GM18498 (cell line): ENCODE data around the gene NECAB2.

Experiments used
- ATAC-seq: cut with Tn5 transposase; IDR thresholded peaks from one replicate; pipeline ENCODE4 v1.9.1; 2021; ENCODE audit warnings: mild to moderate bottlenecking, moderate library complexity; ENCODE audit not compliant: unreplicated experiment

Gene NECAB2

DNA sequence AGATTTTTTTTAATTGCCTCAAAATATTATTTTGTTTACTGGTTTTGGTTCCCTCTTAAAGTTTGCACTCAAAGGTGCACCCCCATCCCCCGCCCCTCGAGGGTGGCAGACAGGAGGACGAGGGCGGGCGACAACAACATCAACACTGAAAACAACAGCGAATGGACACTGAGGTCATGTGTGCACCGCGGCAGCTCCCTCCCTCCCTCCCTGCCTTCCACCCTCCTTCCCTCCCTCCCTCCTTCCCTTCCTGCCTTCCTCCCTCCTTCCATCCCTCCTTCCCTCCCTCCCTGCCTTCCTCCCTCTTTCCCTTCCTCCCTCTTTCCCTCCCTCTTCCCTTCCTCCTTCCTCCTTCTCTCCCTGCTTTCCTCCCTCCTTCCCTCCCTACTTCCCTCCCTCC, 16.5 kb upstream of the NECAB2 start:
- ATAC-seq = no peak

DNA sequence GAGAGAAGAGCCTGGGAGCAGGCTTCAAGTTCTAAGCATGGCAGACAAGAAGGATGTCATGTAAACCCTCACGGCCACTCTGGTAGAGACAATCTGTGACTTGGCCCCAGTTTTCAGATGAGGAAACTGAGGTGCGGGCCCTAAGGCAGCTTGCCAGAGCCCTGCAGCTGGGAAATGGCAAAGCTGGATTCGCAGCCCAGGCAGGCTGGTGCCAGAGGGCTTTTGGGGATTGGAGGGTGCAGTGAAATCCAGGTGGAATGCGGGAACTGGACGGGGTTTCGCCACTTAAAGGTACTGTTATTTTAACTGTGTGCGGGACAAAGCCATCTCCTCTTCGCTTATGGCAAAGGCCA, 15.5 kb upstream of the NECAB2 start:
- no peak for ATAC-seq

DNA sequence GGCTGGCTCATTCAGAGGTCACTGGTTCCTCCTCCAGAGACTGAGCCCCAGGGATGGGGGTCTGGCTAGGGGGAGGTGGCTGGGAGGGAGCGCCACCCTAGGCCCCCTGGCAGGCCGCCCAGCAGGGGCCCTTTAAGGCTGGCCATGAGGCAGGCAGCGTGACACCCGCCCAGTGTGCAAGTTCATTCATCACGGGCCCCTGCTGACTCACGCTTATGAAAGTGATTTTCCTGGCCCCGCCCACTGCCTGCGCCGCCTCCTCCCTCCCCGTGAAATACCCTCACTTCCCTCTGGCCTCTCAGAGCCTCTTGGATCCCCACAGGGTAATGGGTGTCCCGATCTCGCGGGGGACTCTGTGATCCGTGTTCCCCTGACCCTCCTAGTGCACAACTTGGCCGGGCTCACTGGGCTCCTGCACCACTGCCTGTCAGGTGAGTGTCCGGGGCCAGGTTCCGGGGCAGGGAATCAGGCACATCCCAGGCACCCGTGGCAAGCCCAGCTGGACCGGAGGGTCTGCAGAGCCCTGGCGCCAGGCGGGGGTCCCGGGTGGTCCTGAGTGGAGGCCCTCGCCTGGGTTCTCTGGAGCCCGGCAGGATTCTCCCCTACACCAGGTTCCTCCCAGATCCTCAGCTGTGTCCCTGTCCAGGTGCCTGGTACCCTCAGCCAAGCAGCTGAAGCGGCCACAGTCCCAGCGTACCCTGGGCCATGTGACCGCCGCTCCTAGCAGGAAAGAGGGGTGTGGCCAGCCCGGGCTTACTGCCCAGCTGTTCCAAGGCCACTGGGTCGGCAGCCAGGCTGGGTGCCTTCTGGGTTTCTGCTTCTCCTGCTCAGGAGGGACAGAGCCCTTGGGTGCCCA, 14.9 kb upstream of the NECAB2 start, which contains the start of gene OSGIN1:
TSS of gene OSGIN1 (plus strand) at position 301 of the 856 bp plus-strand sequence. CDS start 4,432 bp downstream, outside the sequence.
- ATAC-seq = peak; percentile 88

DNA sequence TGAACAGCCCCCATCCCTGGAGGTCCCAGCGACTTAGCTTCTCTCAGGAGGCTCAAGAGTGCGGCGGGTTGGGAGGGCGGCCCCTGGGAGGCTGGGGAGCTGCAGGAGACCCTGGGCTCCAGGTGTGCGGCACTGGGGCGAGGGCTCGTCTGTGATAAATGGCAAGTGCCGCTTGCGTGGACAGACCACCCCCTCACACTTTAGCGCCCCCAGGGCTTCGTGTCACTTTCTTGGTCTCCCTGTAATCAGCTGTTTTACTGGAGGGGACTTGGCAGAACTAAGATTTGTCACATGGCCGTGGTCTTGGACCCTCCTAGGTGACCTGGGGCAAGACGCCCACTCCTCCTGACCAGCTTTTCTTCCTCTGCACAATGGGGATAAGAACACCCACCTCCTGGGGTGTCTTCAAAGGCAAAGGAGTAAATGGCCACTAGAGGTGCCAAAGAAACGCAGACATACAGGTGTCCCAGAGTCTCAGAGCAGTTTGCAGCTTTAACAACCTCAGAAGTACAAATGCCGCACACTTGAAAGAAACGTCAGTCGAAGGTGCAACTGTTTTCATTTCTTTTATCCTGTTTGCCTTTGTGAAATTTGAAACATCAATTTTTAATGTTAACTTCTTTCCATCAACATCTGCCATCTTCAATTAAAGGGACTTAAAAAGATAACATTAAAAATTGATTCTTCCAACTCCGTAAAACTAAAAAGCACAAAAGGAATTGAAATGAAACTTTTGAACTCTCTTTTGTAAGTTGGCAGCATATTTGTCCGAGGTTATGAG, 14.1 kb upstream of the NECAB2 start:
- no peak for ATAC-seq

DNA sequence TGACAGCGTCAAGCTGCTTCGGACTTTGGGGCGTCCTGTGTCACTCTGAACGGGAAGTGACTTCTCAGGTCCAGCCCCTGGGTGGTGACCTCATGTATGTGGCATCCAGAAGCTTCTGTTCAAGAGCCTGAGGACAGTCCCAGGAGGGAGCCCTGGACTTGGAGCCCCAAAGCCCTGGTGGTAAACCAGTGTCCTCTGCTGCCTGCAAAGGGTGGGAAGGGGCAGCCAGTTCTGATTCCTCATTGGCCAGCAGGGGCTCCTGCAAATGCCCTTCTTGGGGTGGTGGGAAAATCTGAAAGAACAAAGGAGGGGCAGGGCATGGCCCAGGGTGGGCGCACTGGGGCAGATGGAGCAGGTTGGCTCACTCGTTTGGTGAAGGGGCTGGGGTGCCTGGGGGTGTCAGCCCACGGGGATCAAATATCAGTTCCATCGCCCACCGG, 13.4 kb upstream of the NECAB2 start:
- ATAC-seq = no peak

DNA sequence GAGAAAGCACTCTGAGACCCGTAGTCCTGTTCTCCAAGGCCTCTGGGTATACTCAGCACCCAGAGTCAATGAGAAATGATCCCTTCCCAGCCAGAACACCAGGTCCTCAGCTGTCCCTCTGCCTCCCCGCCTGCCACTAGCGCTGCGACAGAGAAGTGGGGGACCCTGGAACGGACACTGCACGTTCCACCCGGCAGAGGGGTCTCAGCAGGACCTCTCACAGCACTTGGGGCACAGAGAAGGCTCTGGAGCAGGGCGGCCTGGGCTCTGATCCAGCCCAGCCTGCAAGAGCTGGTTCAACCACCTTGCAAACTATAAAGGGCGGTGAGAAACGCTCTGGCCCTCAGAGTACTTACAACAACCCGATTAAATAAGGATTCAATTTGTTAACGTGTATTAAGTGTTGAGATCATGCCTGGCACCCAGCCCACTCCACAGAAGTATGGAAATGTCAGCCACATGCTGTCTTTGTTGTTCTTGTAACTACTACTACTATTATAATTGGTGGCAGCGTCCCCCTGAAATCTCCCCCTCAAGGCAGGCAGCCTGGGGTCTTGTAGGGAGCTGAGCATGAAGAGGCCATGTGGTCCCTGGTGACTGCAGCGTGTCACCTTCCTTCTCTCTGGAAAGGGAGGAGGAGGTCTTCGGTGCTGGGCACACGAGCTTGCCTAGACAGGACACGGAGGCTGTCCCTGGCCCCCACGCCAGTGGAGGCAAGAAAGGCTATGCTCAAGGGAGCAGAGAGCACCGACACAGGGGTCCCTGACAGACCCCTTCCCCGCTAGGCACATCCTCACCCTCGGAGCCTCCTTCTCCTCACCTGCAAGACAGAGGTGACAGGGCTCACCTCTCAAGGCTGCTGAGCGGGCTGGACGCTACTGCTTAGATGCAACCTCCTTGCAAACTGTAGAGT, 12.6 kb upstream of the NECAB2 start:
- no peak for ATAC-seq

DNA sequence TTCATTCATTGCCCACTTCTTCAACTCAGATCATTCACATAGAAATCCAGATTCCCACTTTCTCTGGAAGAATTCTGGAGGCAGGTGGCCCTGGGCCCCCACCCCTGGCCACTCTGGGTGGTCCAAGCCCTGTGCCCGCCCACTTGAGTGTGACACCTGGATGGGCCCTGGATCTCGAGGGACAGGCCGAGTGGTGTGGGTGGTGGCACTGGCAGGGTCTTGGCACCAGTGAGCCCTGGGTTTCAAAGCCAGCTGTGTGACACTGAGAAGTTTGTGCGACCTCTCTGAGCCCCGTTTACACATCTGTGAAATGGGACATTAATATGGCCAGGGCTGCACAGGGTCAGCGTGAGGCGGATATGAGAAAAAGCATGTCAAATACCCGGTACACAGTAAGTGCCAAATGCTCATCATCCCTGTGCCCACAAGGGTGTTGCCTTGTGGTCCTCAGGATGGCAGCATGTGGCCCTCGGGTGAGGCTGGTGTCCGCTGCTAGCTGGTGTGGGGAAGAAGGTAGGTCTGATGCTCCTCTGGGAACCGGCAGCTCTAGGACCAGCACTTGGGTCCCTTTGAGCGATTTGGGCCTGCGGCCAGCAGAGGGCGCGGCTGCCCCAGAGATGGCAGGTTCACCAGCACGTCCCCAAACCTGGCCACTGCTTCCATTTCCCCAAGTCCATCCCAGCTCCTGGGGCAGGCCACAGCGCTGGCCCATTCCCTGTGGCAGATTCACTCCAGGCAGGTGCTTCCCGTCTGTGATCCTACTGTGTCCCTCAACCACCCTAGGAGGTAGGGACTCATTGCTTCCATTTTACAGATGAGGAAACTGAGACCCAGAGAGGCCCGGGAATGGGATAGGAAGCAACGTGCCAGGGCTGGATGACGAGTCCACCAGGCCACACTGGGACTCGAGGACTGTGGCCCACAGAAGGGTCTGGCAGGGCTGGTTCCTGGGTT, 11.4 kb upstream of the NECAB2 start:
- ATAC-seq = peak; percentile 41

DNA sequence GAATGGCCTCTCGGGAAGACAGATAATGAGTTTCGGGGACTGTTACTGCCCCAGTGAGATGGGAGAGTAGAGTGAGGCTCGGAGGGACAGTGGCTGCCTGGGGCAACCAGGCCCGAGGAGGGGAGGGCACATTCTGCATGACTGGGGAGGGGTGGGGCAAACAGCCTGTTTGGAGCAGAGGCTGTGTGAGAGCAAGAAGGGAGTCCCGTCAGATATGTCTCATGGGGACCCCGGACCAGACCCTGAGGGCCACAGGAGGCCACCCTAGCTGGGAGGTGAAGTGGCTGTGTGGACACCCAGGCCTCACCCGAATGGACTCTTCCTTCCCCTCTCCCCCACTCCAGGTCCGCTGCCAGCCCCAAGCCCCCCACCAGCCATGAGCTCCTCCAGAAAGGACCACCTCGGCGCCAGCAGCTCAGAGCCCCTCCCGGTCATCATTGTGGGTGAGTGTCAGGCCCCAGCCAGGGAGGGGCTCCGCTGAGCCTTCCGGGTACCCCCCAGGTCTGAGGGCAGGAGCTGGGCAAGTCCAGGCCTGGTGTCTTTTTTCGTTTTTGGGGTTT, 10.7 kb upstream of the NECAB2 start:
- no peak for ATAC-seq

DNA sequence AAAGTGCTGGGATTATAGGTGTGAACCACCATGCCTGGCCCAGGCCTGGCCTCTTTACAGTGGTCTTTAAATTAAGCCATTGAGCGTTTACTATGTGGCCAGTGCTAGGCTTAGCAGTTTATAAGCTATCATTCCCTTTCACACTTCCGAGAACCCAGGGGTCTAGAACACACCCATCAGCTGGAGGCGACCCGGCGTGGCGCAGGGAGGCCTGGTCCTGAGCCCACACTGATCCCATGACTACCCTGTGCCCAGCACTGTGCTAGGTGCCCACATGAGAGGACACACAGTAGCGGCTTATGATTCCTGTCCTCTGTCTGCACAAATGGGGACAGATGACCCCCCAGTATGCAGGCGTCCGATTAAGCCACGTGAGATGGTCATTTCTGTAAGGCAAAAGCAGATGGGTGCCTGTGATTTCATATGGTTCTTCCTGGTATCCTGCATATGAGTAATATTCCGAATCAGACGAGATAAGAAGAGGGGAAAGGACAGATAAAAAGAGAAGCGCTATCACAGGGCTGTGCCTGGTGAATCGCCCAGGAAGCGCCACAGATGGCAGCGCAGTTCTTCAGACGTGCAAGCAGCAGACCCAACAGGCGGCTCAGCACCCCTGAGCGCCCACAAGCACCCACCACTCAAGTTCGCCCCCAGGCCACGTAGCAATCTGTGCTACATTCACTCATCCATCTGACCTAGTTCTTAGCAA, 9.8 kb upstream of the NECAB2 start:
- ATAC-seq = no peak

DNA sequence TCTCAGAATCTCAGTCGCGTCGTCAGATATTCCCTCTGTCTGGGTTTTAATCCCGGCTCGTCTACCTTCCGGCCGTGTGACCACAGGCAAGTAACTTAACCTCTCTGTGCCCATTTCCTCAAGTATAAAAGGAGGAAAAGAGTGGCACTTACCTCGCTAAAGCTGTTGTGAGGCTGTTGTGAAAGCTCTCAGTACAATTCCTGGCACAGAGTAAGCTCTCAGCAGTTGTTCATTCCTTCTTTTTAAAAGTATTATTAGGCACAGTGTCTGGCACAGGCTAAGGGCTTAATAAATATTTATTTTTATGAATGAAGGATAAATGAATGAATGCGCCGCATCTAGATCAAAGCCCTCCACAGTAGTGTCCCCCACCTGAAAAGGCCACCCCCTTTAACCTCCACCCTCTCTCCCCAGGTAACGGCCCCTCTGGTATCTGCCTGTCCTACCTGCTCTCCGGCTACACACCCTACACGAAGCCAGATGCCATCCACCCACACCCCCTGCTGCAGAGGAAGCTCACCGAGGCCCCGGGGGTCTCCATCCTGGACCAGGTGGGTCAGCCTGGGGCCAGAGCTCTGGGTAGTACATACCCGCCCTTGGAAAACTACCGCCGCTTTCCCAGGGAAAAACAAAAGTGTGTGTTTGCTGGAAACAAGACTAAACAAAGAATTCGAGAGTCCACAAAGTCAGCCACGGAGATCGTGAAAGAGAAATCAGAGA, 9.0 kb upstream of the NECAB2 start:
- ATAC-seq = no peak

DNA sequence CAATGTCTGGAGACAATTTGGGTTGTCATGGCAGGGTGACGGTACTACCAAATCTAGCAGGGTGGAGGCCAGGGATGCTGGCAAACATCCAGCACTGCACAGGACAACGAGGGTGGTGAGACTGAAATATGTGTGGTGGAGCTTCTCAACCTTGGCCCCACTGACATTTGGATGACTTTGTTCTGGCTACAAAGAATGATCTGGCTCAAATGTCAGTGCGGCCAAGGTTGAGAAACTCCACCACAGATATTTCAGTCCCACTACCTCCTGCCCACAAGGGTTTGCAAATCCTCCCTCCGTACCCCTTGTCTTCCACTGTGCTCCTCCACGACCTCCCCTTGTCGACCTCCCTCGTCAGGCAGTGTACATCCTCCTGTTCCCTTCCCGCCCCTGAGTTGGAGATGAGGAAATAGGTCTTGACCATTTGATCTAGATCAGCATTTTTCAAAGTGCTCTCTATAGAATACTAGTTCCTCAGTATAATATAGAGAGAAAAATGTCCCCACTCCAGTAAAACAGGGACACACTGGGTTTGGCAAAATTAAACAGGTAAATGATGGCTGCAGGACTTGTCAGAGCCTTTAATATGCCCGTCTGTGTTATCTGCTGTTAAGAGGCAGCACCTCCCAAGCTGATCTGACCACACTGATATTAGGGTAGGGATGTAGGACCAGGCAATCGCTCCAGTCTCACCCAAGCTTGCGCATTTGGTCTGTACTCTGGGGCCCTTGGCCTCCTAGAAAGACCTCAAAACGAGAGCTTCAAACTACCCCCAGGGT, 8.2 kb upstream of the NECAB2 start:
- ATAC-seq = no peak

DNA sequence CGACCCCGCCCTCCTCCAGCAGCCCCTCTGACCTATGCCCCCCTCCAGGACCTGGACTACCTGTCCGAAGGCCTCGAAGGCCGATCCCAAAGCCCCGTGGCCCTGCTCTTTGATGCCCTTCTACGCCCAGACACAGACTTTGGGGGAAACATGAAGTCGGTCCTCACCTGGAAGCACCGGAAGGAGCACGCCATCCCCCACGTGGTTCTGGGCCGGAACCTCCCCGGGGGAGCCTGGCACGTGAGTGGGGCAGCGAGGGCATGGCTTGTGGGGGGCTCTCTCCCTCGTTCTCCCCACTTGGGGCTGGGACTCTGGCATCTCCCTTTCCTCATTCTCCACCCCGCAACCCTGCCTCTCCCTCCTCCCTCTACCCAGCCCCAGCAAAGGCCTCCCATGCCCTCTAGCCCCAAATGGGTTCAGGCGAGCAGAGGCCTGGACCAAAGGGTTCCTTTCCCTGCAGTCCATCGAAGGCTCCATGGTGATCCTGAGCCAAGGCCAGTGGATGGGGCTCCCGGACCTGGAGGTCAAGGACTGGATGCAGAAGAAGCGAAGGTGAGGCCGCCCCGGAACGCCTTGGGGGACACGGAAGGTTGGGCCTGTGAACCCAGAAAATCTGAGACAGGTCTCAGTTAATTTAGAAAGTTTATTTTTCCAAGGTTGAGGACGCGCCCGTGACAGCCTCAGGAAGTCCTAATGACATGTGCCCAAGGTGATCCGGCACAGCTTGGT, 7.4 kb upstream of the NECAB2 start:
- ATAC-seq = no peak

DNA sequence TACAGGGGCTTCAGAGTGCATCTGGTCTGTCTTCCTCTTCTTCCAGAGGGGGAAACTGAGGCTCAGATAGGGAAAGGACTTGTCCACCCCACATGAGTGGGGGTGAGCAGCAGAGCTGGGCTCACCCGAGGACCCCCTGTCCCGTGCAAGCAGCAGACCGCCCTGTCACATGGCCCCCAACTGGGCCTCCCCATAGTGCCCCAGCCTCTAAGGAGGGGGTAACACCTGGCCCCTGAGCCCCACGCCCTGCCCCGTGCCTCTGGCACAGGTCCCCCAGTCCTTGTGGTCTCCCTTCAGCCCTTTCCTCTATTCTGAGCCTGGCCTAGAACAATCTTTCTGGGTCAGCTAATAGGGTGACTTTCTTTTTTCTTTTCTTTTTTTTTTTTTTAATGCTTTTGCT, 6.5 kb upstream of the NECAB2 start:
- ATAC-seq = no peak

DNA sequence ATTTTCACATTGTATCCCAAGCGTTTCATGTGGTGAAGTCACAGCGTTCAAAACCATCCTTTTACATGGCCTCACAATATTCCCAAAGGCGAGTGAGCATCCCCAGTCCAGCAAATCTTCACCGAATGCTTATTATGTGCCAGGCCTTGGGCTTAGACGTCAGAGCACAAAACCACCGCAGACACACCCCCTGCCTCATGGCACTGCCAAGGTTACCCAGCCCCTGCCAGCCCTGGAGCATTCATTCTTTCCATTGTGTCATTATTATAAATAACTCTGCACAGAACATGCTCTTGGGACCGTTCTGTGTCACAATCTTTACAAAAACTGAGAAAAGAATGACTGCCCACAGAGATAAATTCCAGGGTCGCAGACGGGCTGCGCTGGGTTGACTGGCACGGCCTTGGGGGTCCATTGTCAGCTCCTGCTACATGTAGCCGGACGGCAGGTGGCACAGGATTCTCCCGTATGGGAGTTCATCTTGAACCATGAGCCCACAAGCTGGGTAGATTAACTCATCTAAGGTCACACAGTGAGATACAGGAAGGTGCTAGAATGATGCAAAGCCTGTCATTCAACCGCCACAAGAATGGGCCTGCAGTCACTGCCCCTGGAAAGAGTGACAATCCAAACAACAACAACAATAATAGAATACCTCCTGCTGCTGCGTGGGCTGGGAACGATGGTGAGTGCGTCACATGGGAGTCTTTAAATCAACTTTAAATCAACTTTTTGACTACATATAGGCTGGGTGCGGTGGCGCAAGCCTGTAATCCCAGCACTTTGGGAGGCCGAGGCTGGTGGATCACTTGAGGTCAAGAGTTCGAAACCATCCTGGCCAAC, 4.5 kb upstream of the NECAB2 start:
- no peak for ATAC-seq

DNA sequence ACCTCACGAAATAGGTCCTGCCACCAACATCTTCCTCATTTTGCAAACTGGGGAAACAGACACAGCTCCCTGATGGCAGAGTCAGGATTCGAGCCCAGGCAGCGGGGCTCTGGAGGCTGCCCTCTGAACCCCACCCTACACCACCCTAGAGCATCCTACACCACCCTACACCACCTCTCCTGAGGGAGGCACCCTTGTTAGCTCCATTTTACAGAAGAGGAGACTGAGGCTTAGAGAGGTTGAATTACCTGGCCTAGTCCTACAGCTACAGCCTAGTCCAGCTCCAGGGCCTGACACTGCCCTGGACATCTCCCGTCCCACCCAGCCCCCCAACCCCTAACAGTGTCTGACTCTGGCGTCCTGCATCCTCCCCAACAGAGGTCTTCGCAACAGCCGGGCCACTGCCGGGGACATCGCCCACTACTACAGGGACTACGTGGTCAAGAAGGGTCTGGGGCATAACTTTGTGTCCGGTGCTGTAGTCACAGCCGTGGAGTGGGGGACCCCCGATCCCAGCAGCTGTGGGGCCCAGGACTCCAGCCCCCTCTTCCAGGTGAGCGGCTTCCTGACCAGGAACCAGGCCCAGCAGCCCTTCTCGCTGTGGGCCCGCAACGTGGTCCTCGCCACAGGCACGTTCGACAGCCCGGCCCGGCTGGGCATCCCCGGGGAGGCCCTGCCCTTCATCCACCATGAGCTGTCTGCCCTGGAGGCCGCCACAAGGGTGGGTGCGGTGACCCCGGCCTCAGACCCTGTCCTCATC, 3.2 kb upstream of the NECAB2 start:
- no peak for ATAC-seq
